Stimulated activated CD8-positive, alpha-beta memory T cell treated with anti-CD3 and anti-CD28 coated beads, Interleukin-7, amount 100 ng/mL, for 1 hour (primary cell): Measurements from ENCODE around the gene LCK.
A peak's percentile ranks its signal among the peaks of the same experiment; 100 is the strongest.
"Not testable (repeated sequence)": the region's sequence is repeated elsewhere in the genome, so short reads cannot be mapped to it uniquely, and the experiment has no call there.

ENCODE experiments used
- DNase-seq, 2 donors: peaks; one replicate each; pipeline ENCODE4 v3.0.0-alpha.2; 2020; ENCODE audit warnings: low read depth in 2 of 2

Gene LCK

GRCh38 chr1:32273391-32274208 is 22.5 kb downstream of the LCK start:
- peak; percentile 61 to 68 for DNase-seq

- DNase-seq, result no peak
Measured at GRCh38 chr1:32274646-32275340, 23.7 kb downstream of the LCK start.

- DNase-seq, result no peak
Measured at GRCh38 chr1:32275424-32275823, 24.4 kb downstream of the LCK start.

- no peak for DNase-seq
Measured at GRCh38 chr1:32276032-32276782, 25.1 kb downstream of the LCK start.

GRCh38 chr1:32284777-32285176 is 33.7 kb downstream of the LCK start:
- DNase-seq, result not testable (repeated sequence)

- DNase-seq, result no peak
Measured at GRCh38 chr1:32285658-32286057, 34.6 kb downstream of the LCK start.

GRCh38 chr1:32286763-32287162 is 35.7 kb downstream of the LCK start:
- DNase-seq, result no peak

GRCh38 chr1:32289256-32289655 is 38.2 kb downstream of the LCK start:
- no peak for DNase-seq

GRCh38 chr1:32291145-32291707 is 40.2 kb downstream of the LCK start:
- DNase-seq, result no peak

GRCh38 chr1:32291708-32292538 is 40.9 kb downstream of the LCK start, which contains the start of gene HDAC1:
Gene HDAC1, plus strand, starts transcription at chr1:32292083. Its CDS starts 87 bp downstream, at chr1:32292170.
- peak; percentile 92 to 93 for DNase-seq

GRCh38 chr1:32298211-32298610 is 47.1 kb downstream of the LCK start:
- DNase-seq, result not testable (repeated sequence)

- DNase-seq, result no peak
Measured at GRCh38 chr1:32299327-32299726, 48.3 kb downstream of the LCK start.

- DNase-seq, result no peak
Measured at GRCh38 chr1:32303358-32303757, 52.3 kb downstream of the LCK start.

GRCh38 chr1:32303997-32304622 is 53.0 kb downstream of the LCK start:
- DNase-seq, result no peak

- DNase-seq, result no peak
Measured at GRCh38 chr1:32305310-32305709, 54.2 kb downstream of the LCK start.

GRCh38 chr1:32307324-32307723 is 56.3 kb downstream of the LCK start:
- no peak for DNase-seq

GRCh38 chr1:32309960-32310359 is 58.9 kb downstream of the LCK start:
- no peak for DNase-seq

GRCh38 chr1:32311709-32312393 is 60.8 kb downstream of the LCK start:
- DNase-seq, result no peak

- no peak for DNase-seq
Measured at GRCh38 chr1:32316903-32317277, 65.8 kb downstream of the LCK start.
